Kidney (tissue), 14 donors: ENCODE data around the gene FAM25A. TPM values are rescaled to one million over a fixed set of nuclear protein-coding genes. Genes with fewer than 3 reads are reported as not detected.
A peak's percentile ranks its signal among the peaks of the same experiment; 100 is the strongest.
"Not testable (repeated sequence)": the region's sequence is repeated elsewhere in the genome, so short reads cannot be mapped to it uniquely, and the experiment has no call there.

Source experiments
- DNase-seq, 5 donors: peaks; one replicate each; pipeline ENCODE4 v3.0.0-alpha.2; 2013 to 2020
- FAIRE-seq: peaks from 2 replicates; lab custom pipeline; 2012; peaks lifted over from hg19 to GRCh38; lab: Jason Lieb, UNC
- H3K27ac ChIP-seq, 2 donors: one replicate each; pipeline ENCODE4 v1.7.0; 2013; ENCODE audit warnings: low read depth in 2 of 2, low read length in 2 of 2, inconsistent platforms in 1 of 2
- H3K27me3 ChIP-seq: one replicate; pipeline ENCODE4 v1.7.1; 2013; ENCODE audit warnings: low read length, inconsistent platforms; ENCODE audit not compliant: control insufficient read depth, insufficient read depth
- H3K36me3 ChIP-seq, 3 donors: one replicate each; pipeline versions ENCODE4 v1.7.0 to v1.7.1; 2013; ENCODE audit warnings: low read length in 3 of 3, control low read depth in 1 of 3, inconsistent platforms in 1 of 3; ENCODE audit not compliant: insufficient read depth in 3 of 3, control insufficient read depth in 2 of 3
- H3K4me1 ChIP-seq, 3 donors: one replicate each; pipeline versions ENCODE4 v1.7.0 to v1.7.1; 2013; ENCODE audit warnings: low read length in 3 of 3, inconsistent platforms in 1 of 3, low read depth in 1 of 3; ENCODE audit not compliant: control insufficient read depth in 2 of 3, insufficient read depth in 2 of 3
- H3K4me3 ChIP-seq, 3 donors: one replicate each; pipeline versions ENCODE4 v1.7.0 to v1.8.1; 2013; ENCODE audit warnings: low read length in 3 of 3, control low read depth in 1 of 3, inconsistent platforms in 1 of 3
- H3K9ac ChIP-seq, 3 donors: one replicate each; pipeline versions ENCODE4 v1.7.0 to v1.7.1; 2013; ENCODE audit warnings: low read length in 3 of 3, control low read depth in 1 of 3, inconsistent platforms in 1 of 3
- H3K9me3 ChIP-seq, 3 donors: one replicate each; pipeline versions ENCODE4 v1.7.0 to v1.7.1; 2013; ENCODE audit warnings: low read length in 3 of 3, control low read depth in 1 of 3, inconsistent platforms in 1 of 3; ENCODE audit not compliant: control insufficient read depth in 2 of 3, insufficient read depth in 1 of 3
- intact Hi-C: fragments of 100-400 bp; cut with DNase I; formaldehyde crosslinking; loops from one replicate; pipeline ENCODE4 v1.11.1; 2022
- polyA plus RNA-seq: library from polyadenylated mRNA; stranded (reverse); fragments of 350-450 nt; fragmentation: Illumina TruSeq; extraction: RNeasy Lipid Tissue Mini Kit (QIAGEN cat#74804); gene quantifications from one replicate; pipeline ENCODE4 v1.2.3, GENCODE V29; 2014; ENCODE audit warnings: low read depth, low replicate concordance; ENCODE audit not compliant: insufficient read depth
- total RNA-seq: library from RNA; stranded (reverse); fragmentation: NEBNext Ultra II Directional; extraction: Animal tissue kit (Norgen Biotek cat#: 25700); gene quantifications from one replicate; pipeline ENCODE4 v1.2.1, GENCODE V29; 2021
- TF ChIP-seq, protein P1 (sequence below): IDR thresholded peaks from 3 replicates; pipeline ENCODE4 v1.5.1; 2012; ENCODE audit warnings: mild to moderate bottlenecking, moderate library complexity, borderline replicate concordance; ENCODE audit not compliant: insufficient read depth; ENCODE audit errors: extremely low read depth
- donor health status: control.
- donor health status: control.
- donor health status: control.
- donor health status: control.
- donor health status: control.
- donor health status: DM: yes; HTN: yes; CAD: no.
- donor health status: Normal renal cell carcinoma (clear cell type).

Gene FAM25A
- total and polyA plus RNA-seq, 2 donors from 2014 or later, result not detected

DNA sequence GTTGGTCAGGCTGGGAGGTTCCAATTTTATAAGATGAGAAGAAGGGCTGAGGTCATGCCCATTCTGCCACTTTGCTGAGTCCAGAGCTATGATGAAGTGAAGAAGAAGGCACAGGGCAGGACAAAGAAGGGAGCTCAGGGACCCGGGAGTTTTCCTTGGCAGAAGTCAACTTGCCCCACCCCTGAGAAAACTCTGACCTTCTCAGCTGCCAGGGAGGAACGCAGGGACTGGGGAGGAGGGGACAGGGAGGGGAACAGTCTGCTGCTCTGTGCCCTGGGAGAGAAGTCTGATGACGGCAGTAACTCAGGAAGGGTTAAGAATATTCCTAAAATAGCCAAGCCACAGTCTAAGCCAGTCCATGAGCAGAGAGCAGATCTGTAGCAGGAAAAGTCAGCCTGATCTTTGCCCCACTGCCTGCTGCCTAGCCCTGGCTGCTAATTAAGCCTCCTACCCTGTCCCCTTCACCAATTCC, 40.1 kb upstream of the FAM25A start:
- H3K4me1 ChIP-seq, result peaks cover 0 to 15% (median 13%) of the 10 kb centered on the region in 3 donors
- no peak overlapping the region for H3K4me3 ChIP-seq
- no peaks in the 10 kb centered on the region for H3K27me3 ChIP-seq
- DNase-seq (peak in 1 of 5 donors; percentile 81), FAIRE-seq (no peak)
- TF ChIP-seq, protein P1, sequence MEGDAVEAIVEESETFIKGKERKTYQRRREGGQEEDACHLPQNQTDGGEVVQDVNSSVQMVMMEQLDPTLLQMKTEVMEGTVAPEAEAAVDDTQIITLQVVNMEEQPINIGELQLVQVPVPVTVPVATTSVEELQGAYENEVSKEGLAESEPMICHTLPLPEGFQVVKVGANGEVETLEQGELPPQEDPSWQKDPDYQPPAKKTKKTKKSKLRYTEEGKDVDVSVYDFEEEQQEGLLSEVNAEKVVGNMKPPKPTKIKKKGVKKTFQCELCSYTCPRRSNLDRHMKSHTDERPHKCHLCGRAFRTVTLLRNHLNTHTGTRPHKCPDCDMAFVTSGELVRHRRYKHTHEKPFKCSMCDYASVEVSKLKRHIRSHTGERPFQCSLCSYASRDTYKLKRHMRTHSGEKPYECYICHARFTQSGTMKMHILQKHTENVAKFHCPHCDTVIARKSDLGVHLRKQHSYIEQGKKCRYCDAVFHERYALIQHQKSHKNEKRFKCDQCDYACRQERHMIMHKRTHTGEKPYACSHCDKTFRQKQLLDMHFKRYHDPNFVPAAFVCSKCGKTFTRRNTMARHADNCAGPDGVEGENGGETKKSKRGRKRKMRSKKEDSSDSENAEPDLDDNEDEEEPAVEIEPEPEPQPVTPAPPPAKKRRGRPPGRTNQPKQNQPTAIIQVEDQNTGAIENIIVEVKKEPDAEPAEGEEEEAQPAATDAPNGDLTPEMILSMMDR, result no peak
- no peaks in the 10 kb centered on the region for H3K36me3 ChIP-seq
- intact Hi-C loops, result no loop called here
- no peak overlapping the region for H3K9ac ChIP-seq
- no peaks in the 10 kb centered on the region for H3K9me3 ChIP-seq
- peak overlapping the region; percentile 28 to 32 for H3K27ac ChIP-seq

DNA sequence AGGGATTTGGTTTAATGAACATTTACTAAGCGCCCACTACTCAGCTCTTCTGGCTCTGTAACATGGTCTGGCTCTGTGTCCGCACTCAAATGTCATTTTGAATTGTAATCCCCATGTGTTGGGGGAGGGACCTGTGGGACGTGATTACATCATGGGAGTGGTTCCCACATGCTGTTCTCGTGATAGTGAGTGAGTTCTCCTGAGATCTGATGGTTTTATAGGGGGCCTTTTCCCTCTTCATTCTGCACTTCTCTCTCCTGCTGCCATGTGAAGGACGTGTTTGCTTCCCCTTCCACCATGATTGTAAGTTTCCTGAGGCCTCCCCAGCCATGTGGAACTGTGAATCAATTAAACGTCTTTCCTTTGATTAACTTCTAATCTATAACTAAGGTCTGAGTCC, 39.1 kb upstream of the FAM25A start:
- H3K4me3 ChIP-seq, H3K27me3 ChIP-seq, intact Hi-C loops, H3K36me3 ChIP-seq, H3K9me3 ChIP-seq, H3K9ac ChIP-seq, DNase-seq, FAIRE-seq: not testable (repeated sequence)
- peak overlapping the region; percentile 17 to 46 for H3K27ac ChIP-seq
- H3K4me1 ChIP-seq, result peaks cover 0 to 15% (median 13%) of the 10 kb centered on the region in 3 donors

DNA sequence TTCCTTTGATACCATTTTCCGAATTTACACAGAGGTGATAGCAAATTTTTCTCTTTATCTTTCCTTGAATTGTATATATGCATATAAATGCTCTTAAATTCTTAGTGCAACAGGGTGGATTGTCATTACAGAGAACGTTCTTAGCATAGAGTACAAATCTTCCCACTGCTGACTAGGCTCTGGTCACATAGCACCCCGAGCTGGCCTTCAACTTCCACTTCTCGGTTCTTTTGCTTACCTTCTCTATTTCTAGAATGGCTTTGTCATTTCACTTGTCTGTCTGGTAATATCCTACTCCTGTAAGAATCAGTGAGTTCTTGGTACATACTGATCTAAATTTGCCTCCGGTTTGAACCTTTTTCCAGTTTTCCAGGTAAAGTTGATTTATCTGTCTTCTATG, 38.4 kb upstream of the FAM25A start:
- peaks cover 0 to 15% (median 13%) of the 10 kb centered on the region in 3 donors for H3K4me1 ChIP-seq
- H3K27ac ChIP-seq, result no peak overlapping the region
- H3K9me3 ChIP-seq, result no peaks in the 10 kb centered on the region
- TF ChIP-seq, protein P1, result no peak
- no peak overlapping the region for H3K4me3 ChIP-seq
- H3K36me3 ChIP-seq, result no peaks in the 10 kb centered on the region
- intact Hi-C loops, result no loop called here
- H3K9ac ChIP-seq, result no peak overlapping the region
- no peaks in the 10 kb centered on the region for H3K27me3 ChIP-seq
- FAIRE-seq (no peak), DNase-seq (no peak)

DNA sequence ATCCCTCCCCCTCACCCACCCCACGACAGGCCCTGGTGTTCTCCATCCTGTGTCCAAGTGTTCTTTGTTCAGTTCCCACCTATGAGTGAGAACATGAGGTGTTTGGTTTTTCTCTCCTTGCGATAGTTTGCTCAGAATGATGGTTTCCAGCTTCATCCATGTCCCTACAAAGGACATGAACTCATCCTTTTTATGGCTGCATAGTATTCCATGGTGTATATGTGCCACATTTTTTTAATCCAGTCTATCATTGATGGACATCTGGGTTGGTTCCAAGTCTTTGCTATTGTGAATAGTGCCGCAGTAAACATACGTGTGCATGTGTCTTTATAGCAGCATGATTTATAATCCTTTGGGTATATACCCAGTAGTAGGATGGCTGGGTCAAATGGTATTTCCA, 35.6 kb upstream of the FAM25A start:
- H3K27ac ChIP-seq, H3K9me3 ChIP-seq, H3K36me3 ChIP-seq, DNase-seq, H3K9ac ChIP-seq, H3K27me3 ChIP-seq, FAIRE-seq, intact Hi-C loops, H3K4me3 ChIP-seq: not testable (repeated sequence)
- peaks cover 0 to 15% (median 11%) of the 10 kb centered on the region in 3 donors for H3K4me1 ChIP-seq
